ENCODE measurements around the gene CKAP4. TPM values are rescaled to one million over a fixed set of nuclear protein-coding genes. Genes with fewer than 3 reads are reported as not detected.

CKAP4 gene
- total RNA-seq, 1 experiment from 2014 or later = 62.4 TPM

DNA sequence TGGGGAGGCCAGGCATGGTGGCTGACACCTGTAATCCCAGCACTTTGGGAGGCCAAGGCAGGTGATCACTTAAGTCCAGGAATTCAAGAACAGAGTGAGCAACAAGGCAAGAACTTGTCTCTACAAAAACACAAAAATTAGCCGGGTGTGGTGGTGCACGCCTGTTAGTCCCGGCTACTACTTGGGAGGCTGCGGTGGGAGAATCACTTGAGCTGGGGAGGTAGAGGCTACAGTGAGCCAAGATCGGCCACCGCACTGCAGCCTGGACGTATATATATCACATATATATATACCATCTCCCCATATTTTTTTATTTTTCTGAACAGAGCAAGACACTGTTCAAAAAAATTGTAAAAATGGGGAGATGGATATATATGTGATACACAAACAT, 19.5 kb downstream of the CKAP4 start:
- H3K36me3 Mint-ChIP-seq (ENCODE audit: insufficient read depth in 1 of 3, low read depth in 3 of 3) = no peaks in the 10 kb centered on the region; a peak in 1 of 7 replicates
- no peaks in the 10 kb centered on the region for H3K79me2 ChIP-seq (ENCODE audit: insufficient read depth, low read length)
- no peak overlapping the region for H2AFZ ChIP-seq (ENCODE audit: low read length)
- no peak overlapping the region for H2BK15ac ChIP-seq (ENCODE audit: low read depth, low read length)
- H3T11ph ChIP-seq (ENCODE audit: low read length) = no peak overlapping the region
- H3K4me1 Mint-ChIP-seq = peaks cover 5 to 6% of the 10 kb centered on the region in 2 experiments; a peak in 3 of 4 replicates
- no peaks in the 10 kb centered on the region for H3K79me1 ChIP-seq (ENCODE audit: insufficient read depth, low read depth, low read length, poor library complexity, severe bottlenecking)
- H3K56ac ChIP-seq (ENCODE audit: insufficient read length, low read depth, low read length) = no peak overlapping the region
- H3K27me3 ChIP-seq (ENCODE audit: insufficient read depth, low read length) = no peaks in the 10 kb centered on the region
- H3K27ac Mint-ChIP-seq = no peak overlapping the region
- no peak overlapping the region for H3K14ac ChIP-seq (ENCODE audit: insufficient read depth, low read length)
- no peak overlapping the region for H3K4me3 Mint-ChIP-seq
- H3K9ac ChIP-seq (ENCODE audit: extremely low read depth, insufficient read length, low read length) = no peak overlapping the region
- no CpG with 5 or more reads among the region's 7 CpGs for WGBS (ENCODE audit: extremely low coverage, insufficient read length, low lambda C conversion rate)
- H4K5ac ChIP-seq (ENCODE audit: insufficient read length, low read depth, low read length) = no peak overlapping the region
- no peak overlapping the region for H2BK120ac ChIP-seq (ENCODE audit: low read depth, low read length, poor library complexity, severe bottlenecking)
- H3K4me2 ChIP-seq (ENCODE audit: insufficient read depth, insufficient read length, low read length) = no peak overlapping the region
- no peak overlapping the region for H2AK5ac ChIP-seq (ENCODE audit: insufficient read length, low read length)
- TF ChIP-seq, protein P1, sequence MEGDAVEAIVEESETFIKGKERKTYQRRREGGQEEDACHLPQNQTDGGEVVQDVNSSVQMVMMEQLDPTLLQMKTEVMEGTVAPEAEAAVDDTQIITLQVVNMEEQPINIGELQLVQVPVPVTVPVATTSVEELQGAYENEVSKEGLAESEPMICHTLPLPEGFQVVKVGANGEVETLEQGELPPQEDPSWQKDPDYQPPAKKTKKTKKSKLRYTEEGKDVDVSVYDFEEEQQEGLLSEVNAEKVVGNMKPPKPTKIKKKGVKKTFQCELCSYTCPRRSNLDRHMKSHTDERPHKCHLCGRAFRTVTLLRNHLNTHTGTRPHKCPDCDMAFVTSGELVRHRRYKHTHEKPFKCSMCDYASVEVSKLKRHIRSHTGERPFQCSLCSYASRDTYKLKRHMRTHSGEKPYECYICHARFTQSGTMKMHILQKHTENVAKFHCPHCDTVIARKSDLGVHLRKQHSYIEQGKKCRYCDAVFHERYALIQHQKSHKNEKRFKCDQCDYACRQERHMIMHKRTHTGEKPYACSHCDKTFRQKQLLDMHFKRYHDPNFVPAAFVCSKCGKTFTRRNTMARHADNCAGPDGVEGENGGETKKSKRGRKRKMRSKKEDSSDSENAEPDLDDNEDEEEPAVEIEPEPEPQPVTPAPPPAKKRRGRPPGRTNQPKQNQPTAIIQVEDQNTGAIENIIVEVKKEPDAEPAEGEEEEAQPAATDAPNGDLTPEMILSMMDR (conservative IDR thresholded peaks at IDR 0.05) = no peak
- H2BK12ac ChIP-seq (ENCODE audit: insufficient read length, low read depth, low read length) = no peak overlapping the region
- no peak overlapping the region for H3K27ac ChIP-seq (ENCODE audit: insufficient read length, low read depth, low read length)
- no peaks in the 10 kb centered on the region for H3K9me3 ChIP-seq (ENCODE audit: control insufficient read depth, low read depth, low read length)
- no peak overlapping the region for H4K8ac ChIP-seq (replicated peaks; ENCODE audit: insufficient read length, low read depth, low read length)
- no peak overlapping the region for H3K4ac ChIP-seq (ENCODE audit: low read depth, low read length)
- no peaks in the 10 kb centered on the region for H3K23me2 ChIP-seq (ENCODE audit: insufficient read length, low read depth, low read length, poor library complexity, severe bottlenecking)
- no peak overlapping the region for H2BK20ac ChIP-seq (ENCODE audit: low read depth, low read length, poor library complexity, severe bottlenecking)
- no peak for DNase-seq
- H2BK5ac ChIP-seq (ENCODE audit: insufficient read length, low read length) = no peak overlapping the region
- H3K4me1 ChIP-seq (ENCODE audit: insufficient read depth, low read length) = no peaks in the 10 kb centered on the region
- no peaks in the 10 kb centered on the region for H4K20me1 ChIP-seq (ENCODE audit: control insufficient read depth, insufficient read depth, insufficient read length)
- no peak overlapping the region for H4K91ac ChIP-seq (ENCODE audit: insufficient read length, low read depth, low read length)
- H3K27me3 Mint-ChIP-seq (ENCODE audit: low read depth) = peaks cover 2% of the 10 kb centered on the region; the same call in 1 of the 2 replicates
- H3K23ac ChIP-seq (ENCODE audit: insufficient read length, low read depth, low read length) = no peak overlapping the region
- H3K9me3 Mint-ChIP-seq = peaks cover 0 to 2% of the 10 kb centered on the region in 2 experiments; a peak in 1 of 5 replicates
- H3K18ac ChIP-seq (ENCODE audit: insufficient read length, low read depth, low read length) = no peak overlapping the region

Data from H9 (cell line).